Glutamatergic neuron (in vitro differentiated cells): ENCODE results near the gene ACTR8. TPM values are rescaled to one million over a fixed set of nuclear protein-coding genes. Genes with fewer than 3 reads are reported as not detected.

ENCODE experiments used
- DNase-seq: peaks from one replicate; pipeline ENCODE4 v3.0.0; 2022
- H3K27ac Mint-ChIP-seq: one replicate; pipeline ENCODE4 v1.8.0; 2020; ENCODE audit warnings: mild to moderate bottlenecking, mixed read lengths, inconsistent platforms; ENCODE audit not compliant: unreplicated experiment
- H3K27me3 Mint-ChIP-seq: one replicate; pipeline ENCODE4 v1.8.0; 2020; ENCODE audit warnings: mild to moderate bottlenecking, moderate library complexity, mixed read lengths, inconsistent platforms; ENCODE audit not compliant: unreplicated experiment
- H3K36me3 Mint-ChIP-seq: one replicate; pipeline ENCODE4 v1.8.0; 2020; ENCODE audit warnings: mild to moderate bottlenecking, mixed read lengths, inconsistent platforms; ENCODE audit not compliant: unreplicated experiment
- H3K4me1 Mint-ChIP-seq: one replicate; pipeline ENCODE4 v1.8.0; 2020; ENCODE audit warnings: mild to moderate bottlenecking, low read depth, mixed read lengths, inconsistent platforms; ENCODE audit not compliant: unreplicated experiment
- H3K4me3 Mint-ChIP-seq: one replicate; pipeline ENCODE4 v1.8.0; 2020; ENCODE audit warnings: mild to moderate bottlenecking, mixed read lengths, inconsistent platforms; ENCODE audit not compliant: unreplicated experiment
- H3K9me3 Mint-ChIP-seq: one replicate; pipeline ENCODE4 v1.8.0; 2020; ENCODE audit warnings: mild to moderate bottlenecking, moderate library complexity, mixed read lengths, inconsistent platforms; ENCODE audit not compliant: unreplicated experiment
- CTCF ChIP-seq: fragments of 200-600 bp; sonication (generic); IDR thresholded peaks from one replicate; pipeline ENCODE4 v1.5.0; 2021; ENCODE audit not compliant: partially characterized antibody, unreplicated experiment
- total RNA-seq: library from RNA; stranded (reverse); fragmentation: NEBNext Ultra II Directional; extraction: Animal tissue kit (Norgen Biotek cat#: 25700); gene quantifications from one replicate; pipeline ENCODE4 v1.2.1, GENCODE V29; 2021; ENCODE audit not compliant: unreplicated experiment

Gene ACTR8
- total RNA-seq, 1 donor from 2014 or later: 59.4 TPM

- no peak overlapping the region for H3K4me3 Mint-ChIP-seq
- no peaks in the 10 kb centered on the region for H3K4me1 Mint-ChIP-seq
- DNase-seq: no peak
- no peak overlapping the region for H3K27ac Mint-ChIP-seq
- no peaks in the 10 kb centered on the region for H3K9me3 Mint-ChIP-seq
- no peaks in the 10 kb centered on the region for H3K36me3 Mint-ChIP-seq
- H3K27me3 Mint-ChIP-seq: no peaks in the 10 kb centered on the region
- no peak for TF ChIP-seq CTCF
Observed at GRCh38 chr3:53865732-53866499, 16.0 kb downstream of the ACTR8 start.

GRCh38 chr3:53863145-53863544, 18.8 kb downstream of the ACTR8 start:
- no peaks in the 10 kb centered on the region for H3K36me3 Mint-ChIP-seq
- TF ChIP-seq CTCF: no peak

GRCh38 chr3:53862241-53862640, 19.7 kb downstream of the ACTR8 start:
- Mint-ChIP-seq H3K4me1 (no peaks in the 10 kb centered on the region), H3K27ac (no peak overlapping the region), H3K36me3 (no peaks in the 10 kb centered on the region), H3K27me3 (no peaks in the 10 kb centered on the region), H3K9me3 (no peaks in the 10 kb centered on the region), H3K4me3 (no peak overlapping the region)
- no peak for TF ChIP-seq CTCF
- DNase-seq: no peak

More at GRCh38 chr3:53863145-53863544, 18.8 kb downstream of the ACTR8 start:
- no peaks in the 10 kb centered on the region for H3K9me3 Mint-ChIP-seq
- no peak for DNase-seq
- no peaks in the 10 kb centered on the region for H3K27me3 Mint-ChIP-seq
- H3K4me1 Mint-ChIP-seq: no peaks in the 10 kb centered on the region
- H3K27ac Mint-ChIP-seq: no peak overlapping the region
- H3K4me3 Mint-ChIP-seq: no peak overlapping the region

GRCh38 chr3:53860196-53860595, 21.8 kb downstream of the ACTR8 start:
- no peaks in the 10 kb centered on the region for H3K27me3 Mint-ChIP-seq
- no peaks in the 10 kb centered on the region for H3K36me3 Mint-ChIP-seq
- no peak overlapping the region for H3K27ac Mint-ChIP-seq
- H3K4me1 Mint-ChIP-seq: no peaks in the 10 kb centered on the region
- no peaks in the 10 kb centered on the region for H3K9me3 Mint-ChIP-seq
- no peak overlapping the region for H3K4me3 Mint-ChIP-seq
- no peak for DNase-seq
- TF ChIP-seq CTCF: no peak

GRCh38 chr3:53859178-53859577, 22.8 kb downstream of the ACTR8 start:
- no peaks in the 10 kb centered on the region for H3K27me3 Mint-ChIP-seq
- no peaks in the 10 kb centered on the region for H3K36me3 Mint-ChIP-seq
- H3K27ac Mint-ChIP-seq: no peak overlapping the region
- H3K4me1 Mint-ChIP-seq: no peaks in the 10 kb centered on the region
- TF ChIP-seq CTCF: no peak
- DNase-seq: no peak
- no peak overlapping the region for H3K4me3 Mint-ChIP-seq
- no peaks in the 10 kb centered on the region for H3K9me3 Mint-ChIP-seq
